ENCODE data around the gene SLC30A2. TPM values are rescaled to one million over a fixed set of nuclear protein-coding genes. Genes with fewer than 3 reads are reported as not detected.

SLC30A2 gene
- total RNA-seq, 2 experiments from 2014 or later, result not detected

GRCh38 chr1:26064553-26064952 lies 18.6 kb upstream of the SLC30A2 start:
- H3K4me3 Mint-ChIP-seq, result no peak overlapping the region
- CTCF ChIA-PET, result interaction anchor here (0.8 kb wide), 1 partner anchor 81 kb away, joined by 4 read pairs; no protein-coding TSS in a partner anchor
- ATAC-seq, result no peak
- no peaks in the 10 kb centered on the region for H3K9me3 Mint-ChIP-seq (ENCODE audit: low read depth)
- H3K27me3 Mint-ChIP-seq, result peaks cover 43% of the 10 kb centered on the region
- H3K36me3 Mint-ChIP-seq, result no peaks in the 10 kb centered on the region
- H3K4me1 Mint-ChIP-seq, result no peaks in the 10 kb centered on the region
- no peak for DNase-seq
- no peak overlapping the region for H3K27ac Mint-ChIP-seq

DNA sequence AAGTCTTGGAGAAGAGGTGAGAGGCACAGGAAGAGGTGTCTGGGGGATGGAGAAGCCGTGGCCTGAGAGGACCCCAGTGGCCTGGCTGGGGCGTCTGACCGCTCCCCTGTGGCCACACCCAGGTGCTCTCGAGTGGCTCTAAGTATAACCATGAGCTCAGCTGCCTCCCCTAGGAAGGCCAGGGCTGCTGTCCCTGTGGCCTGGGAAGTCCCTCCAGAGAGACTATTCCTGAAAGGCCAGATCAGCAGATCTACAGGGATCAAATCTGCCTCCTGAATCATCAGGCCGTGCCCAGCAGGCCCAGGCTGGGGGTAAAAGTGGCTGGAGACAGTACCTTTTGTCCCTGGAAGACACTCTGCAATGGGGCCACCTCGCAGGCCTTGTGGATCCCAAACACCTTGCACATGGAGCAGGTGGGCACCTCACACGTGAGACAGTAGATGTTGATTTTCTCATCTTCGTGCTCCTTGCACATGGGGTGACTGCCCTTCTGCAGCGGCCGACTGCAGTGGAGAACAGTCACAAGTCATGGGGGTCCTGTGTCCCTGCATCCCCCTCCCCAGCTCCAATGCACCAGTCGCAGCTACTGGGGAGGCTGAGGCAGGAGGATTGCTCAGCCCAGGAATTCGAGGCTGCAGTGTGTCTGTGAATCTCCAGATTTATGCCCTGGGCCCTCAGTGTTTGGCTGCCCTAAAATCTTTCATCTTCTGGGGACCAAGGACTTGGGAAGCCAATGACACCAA lies 15.1 kb upstream of the SLC30A2 start:
- Mint-ChIP-seq H3K27ac (no peak overlapping the region), H3K4me3 (no peak overlapping the region), H3K27me3 (peaks cover 45% of the 10 kb centered on the region), H3K4me1 (no peaks in the 10 kb centered on the region), H3K9me3 (ENCODE audit: low read depth) (no peaks in the 10 kb centered on the region), H3K36me3 (no peaks in the 10 kb centered on the region)
- ATAC-seq (no peak), DNase-seq (no peak)
- CTCF ChIA-PET, result interaction anchor here (1.1 kb wide), 1 partner anchor 50 kb away, joined by 3 read pairs; no protein-coding TSS in a partner anchor

- ATAC-seq, result no peak
- Mint-ChIP-seq H3K9me3 (ENCODE audit: low read depth) (no peaks in the 10 kb centered on the region), H3K27ac (no peak overlapping the region), H3K4me1 (no peaks in the 10 kb centered on the region), H3K4me3 (no peak overlapping the region), H3K36me3 (no peaks in the 10 kb centered on the region), H3K27me3 (peaks cover 48% of the 10 kb centered on the region)
- CTCF ChIA-PET, result interaction anchor here (1.1 to 1.5 kb wide), 2 partner anchors 23 to 49 kb away, joined by 3 to 4 read pairs; no protein-coding TSS in a partner anchor
- no peak for DNase-seq
These were observed 14.0 kb upstream of the SLC30A2 start for GRCh38 chr1:26059906-26060305.

GRCh38 chr1:26058052-26058595 lies 12.2 kb upstream of the SLC30A2 start:
- Mint-ChIP-seq H3K4me1 (no peaks in the 10 kb centered on the region), H3K4me3 (no peak overlapping the region), H3K27ac (no peak overlapping the region), H3K9me3 (ENCODE audit: low read depth) (no peaks in the 10 kb centered on the region), H3K27me3 (peaks cover 56% of the 10 kb centered on the region), H3K36me3 (no peaks in the 10 kb centered on the region)
- no peak for ATAC-seq
- CTCF ChIA-PET, result interaction anchor here (0.6 to 1.0 kb wide), 2 partner anchors 20 to 87 kb away, joined by 3 to 4 read pairs; no protein-coding TSS in a partner anchor
- no peak for DNase-seq

DNA sequence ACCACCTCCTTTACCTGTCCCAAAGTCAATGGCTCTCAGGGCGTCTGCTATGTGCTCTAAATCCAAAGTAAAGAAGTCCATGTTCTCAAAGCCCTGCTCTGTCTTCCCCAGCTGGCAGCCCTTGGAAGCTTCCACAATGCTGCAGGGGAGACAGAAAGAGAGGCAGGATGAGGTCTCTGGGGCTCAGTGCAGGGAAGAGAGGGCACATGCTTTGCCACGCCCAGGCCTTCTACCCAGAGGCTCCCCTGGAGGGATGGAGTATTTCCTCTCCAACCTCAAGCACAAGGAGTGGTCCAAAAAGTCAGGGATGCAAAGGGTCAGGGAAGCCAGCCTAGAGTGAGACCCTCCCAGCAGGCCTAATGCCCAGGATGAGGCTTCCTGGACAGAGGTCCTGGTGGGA lies 11.3 kb upstream of the SLC30A2 start:
- CTCF ChIA-PET, result no interaction called here

DNA sequence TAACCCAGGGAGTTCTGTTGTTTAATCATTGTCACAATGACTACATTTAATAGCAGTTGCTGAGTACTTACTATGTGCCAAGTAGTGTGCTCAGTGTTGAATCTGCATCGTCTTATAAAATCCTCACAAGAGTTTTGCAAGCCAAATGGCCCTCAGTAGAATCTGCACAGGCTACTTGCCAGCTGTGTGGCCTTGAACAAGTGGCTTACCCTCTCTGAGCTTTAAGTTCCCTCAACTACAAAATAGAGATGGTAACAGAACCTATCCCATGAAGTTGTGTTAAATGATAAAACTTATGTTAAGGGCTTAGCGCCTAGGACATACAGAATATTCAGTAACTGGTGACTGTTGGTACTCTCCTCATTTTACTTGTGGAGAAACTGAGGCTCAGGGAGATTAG lies 9.1 kb upstream of the SLC30A2 start:
- DNase-seq (no peak), ATAC-seq (no peak)
- Mint-ChIP-seq H3K4me3 (no peak overlapping the region), H3K4me1 (peaks cover 7% of the 10 kb centered on the region), H3K27ac (no peak overlapping the region), H3K9me3 (ENCODE audit: low read depth) (no peaks in the 10 kb centered on the region), H3K27me3 (peaks cover 66% of the 10 kb centered on the region), H3K36me3 (no peaks in the 10 kb centered on the region)
- CTCF ChIA-PET, result interaction anchor here (0.9 to 1.5 kb wide), 2 partner anchors 19 to 59 kb away, joined by 3 to 5 read pairs; no protein-coding TSS in a partner anchor

More for the DNA sequence above, 11.3 kb upstream of the SLC30A2 start:
- H3K27ac Mint-ChIP-seq, result no peak overlapping the region
- peaks cover 51% of the 10 kb centered on the region for H3K27me3 Mint-ChIP-seq
- H3K36me3 Mint-ChIP-seq, result no peaks in the 10 kb centered on the region
- DNase-seq (no peak), ATAC-seq (no peak)
- no peak overlapping the region for H3K4me3 Mint-ChIP-seq
- H3K4me1 Mint-ChIP-seq, result no peaks in the 10 kb centered on the region
- H3K9me3 Mint-ChIP-seq (ENCODE audit: low read depth), result no peaks in the 10 kb centered on the region

DNA sequence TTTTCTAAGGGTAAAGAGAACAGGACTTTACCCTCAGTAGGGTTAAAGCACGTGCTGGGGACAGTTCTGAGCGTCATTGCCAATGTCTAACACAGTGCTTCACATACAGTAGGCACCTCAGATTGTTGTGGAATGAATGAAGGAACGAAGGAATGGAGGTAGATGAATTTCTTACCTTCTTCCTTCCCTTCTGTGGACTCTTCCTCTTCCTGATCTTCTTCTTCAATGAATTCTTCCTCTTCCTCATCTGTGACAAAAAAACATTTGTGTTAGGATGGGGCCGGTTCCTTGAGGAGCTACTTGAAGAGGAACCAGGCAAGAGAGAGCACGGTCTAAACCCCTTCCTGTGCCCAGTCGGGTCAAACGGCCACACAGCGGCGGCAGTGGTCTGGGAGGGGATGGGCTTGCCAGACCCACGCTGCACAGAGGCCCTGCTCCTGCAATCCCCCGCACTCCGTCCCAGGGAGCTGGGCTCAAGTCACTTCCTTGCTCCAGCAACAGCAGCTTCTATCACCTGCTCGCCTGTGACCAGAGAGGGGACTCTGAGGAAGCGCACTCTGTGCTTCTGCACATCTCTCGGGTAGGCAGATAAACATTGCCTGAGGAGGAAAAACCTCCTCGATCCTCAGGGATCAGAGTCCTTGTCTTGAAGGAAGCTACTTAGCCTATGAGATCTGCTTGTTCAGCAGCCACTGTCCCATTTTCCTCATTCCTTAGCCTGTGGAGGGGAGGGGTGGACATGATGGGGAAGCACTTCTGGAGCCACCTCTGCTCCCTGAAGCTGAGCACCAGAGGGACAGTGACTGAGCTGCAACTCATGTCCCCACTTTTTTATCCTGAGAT lies 8.0 kb upstream of the SLC30A2 start:
- H3K9me3 Mint-ChIP-seq (ENCODE audit: low read depth), result no peaks in the 10 kb centered on the region
- DNase-seq, result no peak
- peaks cover 70% of the 10 kb centered on the region for H3K27me3 Mint-ChIP-seq
- no peak for ATAC-seq
- no peak overlapping the region for H3K4me3 Mint-ChIP-seq
- CTCF ChIA-PET, result interaction anchor here (0.9 to 1.5 kb wide), 2 partner anchors 17 to 58 kb away, joined by 3 to 5 read pairs; no protein-coding TSS in a partner anchor
- no peak overlapping the region for H3K27ac Mint-ChIP-seq
- H3K4me1 Mint-ChIP-seq, result peaks cover 7% of the 10 kb centered on the region
- H3K36me3 Mint-ChIP-seq, result no peaks in the 10 kb centered on the region

DNA sequence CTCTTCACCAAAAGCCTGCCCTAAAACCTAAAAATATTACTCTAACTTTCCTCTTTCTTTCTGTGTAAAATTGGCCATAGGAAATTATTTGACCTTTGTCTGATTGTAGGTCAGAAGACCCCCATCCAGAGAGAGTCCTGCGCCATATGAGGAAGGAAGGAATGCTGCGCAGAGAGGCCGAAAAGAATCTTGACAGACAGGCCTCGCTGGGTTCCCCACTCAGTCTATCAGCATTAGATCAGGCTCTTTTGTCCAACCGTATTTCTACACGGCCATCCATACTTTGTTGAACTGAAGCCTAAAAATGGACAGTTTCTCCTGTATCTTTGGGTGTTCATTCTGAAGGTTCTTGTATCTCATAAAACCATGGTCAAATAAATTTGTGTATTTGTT lies 4.3 kb upstream of the SLC30A2 start:
- no peaks in the 10 kb centered on the region for H3K9me3 Mint-ChIP-seq (ENCODE audit: low read depth)
- DNase-seq (no peak), ATAC-seq (no peak)
- peaks cover 7% of the 10 kb centered on the region for H3K4me1 Mint-ChIP-seq
- CTCF ChIA-PET, result no interaction called here
- no peak overlapping the region for H3K4me3 Mint-ChIP-seq
- no peaks in the 10 kb centered on the region for H3K36me3 Mint-ChIP-seq
- no peak overlapping the region for H3K27ac Mint-ChIP-seq
- peaks cover 78% of the 10 kb centered on the region for H3K27me3 Mint-ChIP-seq

GRCh38 chr1:26049531-26050247 lies 3.8 kb upstream of the SLC30A2 start:
- no peak overlapping the region for H3K27ac Mint-ChIP-seq
- peaks cover 7% of the 10 kb centered on the region for H3K4me1 Mint-ChIP-seq
- CTCF ChIA-PET, result no interaction called here
- ATAC-seq (no peak), DNase-seq (no peak)
- H3K9me3 Mint-ChIP-seq (ENCODE audit: low read depth), result no peaks in the 10 kb centered on the region
- no peak overlapping the region for H3K4me3 Mint-ChIP-seq
- peaks cover 78% of the 10 kb centered on the region for H3K27me3 Mint-ChIP-seq
- no peaks in the 10 kb centered on the region for H3K36me3 Mint-ChIP-seq

DNA sequence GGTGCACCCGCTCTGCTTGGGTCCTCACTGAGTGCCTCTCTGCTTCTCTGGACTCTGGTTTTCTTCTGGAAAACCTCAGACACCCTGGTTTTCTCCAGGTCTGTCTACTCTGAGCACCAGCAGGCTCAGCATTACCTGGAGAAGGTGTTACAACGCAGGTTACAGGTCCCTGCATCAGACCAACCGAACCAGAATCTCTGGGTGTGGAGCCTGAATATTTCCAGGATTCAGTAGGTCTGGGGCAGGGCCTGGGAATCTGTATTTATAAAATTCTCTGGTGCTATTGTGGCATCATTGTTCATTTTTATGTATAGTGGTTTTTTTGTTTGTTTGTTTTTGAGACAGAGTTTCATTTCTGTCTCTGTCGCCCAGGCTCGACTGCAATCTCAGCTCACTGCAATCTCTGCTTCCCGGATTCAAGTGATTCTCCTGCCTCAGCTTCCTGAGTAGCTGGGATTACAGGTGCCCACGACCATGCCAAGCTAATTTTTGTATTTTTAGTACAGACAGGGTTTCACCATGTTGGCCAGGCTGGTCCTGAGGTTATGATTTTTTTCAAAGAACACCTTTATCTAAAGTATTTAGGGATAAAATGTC lies 1.5 kb upstream of the SLC30A2 start:
- DNase-seq (no peak), ATAC-seq (no peak)
- no peaks in the 10 kb centered on the region for H3K36me3 Mint-ChIP-seq
- H3K9me3 Mint-ChIP-seq (ENCODE audit: low read depth), result no peaks in the 10 kb centered on the region
- H3K27me3 Mint-ChIP-seq, result peaks cover 85% of the 10 kb centered on the region
- H3K4me1 Mint-ChIP-seq, result peaks cover 7% of the 10 kb centered on the region
- no peak overlapping the region for H3K4me3 Mint-ChIP-seq
- CTCF ChIA-PET, result no interaction called here
- H3K27ac Mint-ChIP-seq, result no peak overlapping the region

DNA sequence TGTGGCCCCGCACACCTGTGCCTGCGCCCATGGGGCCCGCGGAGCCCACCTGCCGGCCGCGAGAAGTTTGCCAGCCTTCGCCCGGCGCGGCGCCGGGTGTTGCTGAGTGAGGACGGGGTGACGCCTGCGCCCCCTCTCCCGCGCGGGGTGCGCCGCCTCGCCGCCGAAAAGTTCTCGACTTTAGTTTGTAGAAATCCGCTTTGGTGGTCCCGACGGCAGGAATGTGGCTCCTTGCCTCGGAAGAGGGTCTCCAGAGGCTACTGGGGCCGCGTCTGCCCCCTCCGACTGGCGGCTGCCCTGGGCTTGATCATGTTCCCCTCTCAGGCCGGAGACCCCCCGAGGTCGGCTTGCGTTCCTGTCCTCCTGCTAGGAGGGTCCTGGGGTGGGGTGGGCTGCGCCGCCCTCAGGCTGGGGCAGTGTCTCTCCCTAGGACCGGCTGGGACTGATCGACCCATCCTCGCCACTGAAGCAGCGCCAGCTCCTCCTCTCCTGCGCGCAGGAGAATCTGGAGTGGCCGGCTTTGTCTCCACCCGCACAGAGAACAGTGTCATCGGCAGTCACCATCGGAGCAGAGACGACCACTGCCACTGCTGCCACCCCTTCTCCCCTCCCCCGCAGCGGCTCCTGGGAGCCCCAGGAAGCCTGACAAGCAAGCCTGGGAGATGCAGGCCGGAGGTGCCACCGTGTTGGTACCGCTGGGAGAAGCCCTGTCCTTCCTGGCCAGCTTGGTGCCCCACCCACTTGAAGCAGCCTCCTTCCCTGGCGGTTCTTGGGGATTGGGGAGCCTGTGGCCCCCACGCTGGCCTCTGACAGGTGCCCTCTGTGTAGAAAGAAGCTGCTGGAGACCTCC lies 553 bp upstream of the SLC30A2 start:
- H3K4me1 Mint-ChIP-seq, result peaks cover 7% of the 10 kb centered on the region
- peaks cover 81% of the 10 kb centered on the region for H3K27me3 Mint-ChIP-seq
- ATAC-seq, result peak; percentile 23
- no peak overlapping the region for H3K4me3 Mint-ChIP-seq
- DNase-seq, result no peak
- H3K27ac Mint-ChIP-seq, result no peak overlapping the region
- CTCF ChIA-PET, result no interaction called here
- no peaks in the 10 kb centered on the region for H3K36me3 Mint-ChIP-seq
- H3K9me3 Mint-ChIP-seq (ENCODE audit: low read depth), result no peaks in the 10 kb centered on the region

Measured in activated CD8-positive, alpha-beta memory T cell treated with anti-CD3 and anti-CD28 coated beads, Interleukin-2, amount 10 ng/mL, durations not matched to agents 7 days and 5 days (primary cell).